SK-N-MC (cell line): ENCODE data around the gene PIGA.
"Not testable (repeated sequence)": the region's sequence is repeated elsewhere in the genome, so short reads cannot be mapped to it uniquely, and the experiment has no call there.

ENCODE experiments used
- DNase-seq: peaks from one replicate; pipeline ENCODE4 v3.0.0-alpha.2; 2011; ENCODE audit warnings: low read depth, low spot score
- H3K27ac ChIP-seq: fragments of 200-600 bp; sonication (generic); 2 replicates; pipeline ENCODE4 v1.5.1; 2016; ENCODE audit warnings: mixed run types
- H3K36me3 ChIP-seq: fragments of 200-600 bp; sonication (generic); 2 replicates; pipeline ENCODE4 v1.6.1; 2017; ENCODE audit warnings: antibody characterized with exemption, low read length, mixed read lengths; ENCODE audit not compliant: insufficient read depth
- H3K4me3 ChIP-seq: fragments of 200-600 bp; sonication (generic); 2 replicates; pipeline ENCODE4 v1.5.1; 2016
- H3K9ac ChIP-seq: fragments of 200-600 bp; sonication (generic); 2 replicates; pipeline ENCODE4 v1.8.0; 2017; ENCODE audit warnings: mixed run types, mixed read lengths; ENCODE audit not compliant: insufficient read length
- H3K9me3 ChIP-seq: fragments of 200-600 bp; sonication (generic); 2 replicates; pipeline ENCODE4 v1.6.1; 2017; ENCODE audit warnings: low read depth, mild to moderate bottlenecking, antibody characterized with exemption, low read length, moderate library complexity, mixed read lengths
- EZH2 ChIP-seq: fragments of 200-600 bp; sonication (generic); IDR thresholded peaks from one replicate; pipeline ENCODE4 v1.6.1; 2017; ENCODE audit warnings: antibody characterized with exemption
- FOXP2 ChIP-seq: optimal IDR thresholded peaks from 2 replicates; pipeline ENCODE3; 2011; ENCODE audit warnings: mild to moderate bottlenecking, moderate library complexity; ENCODE audit not compliant: insufficient read depth; ENCODE audit errors: extremely low read length, control extremely low read depth
- POLR2AphosphoS5 ChIP-seq: IDR thresholded peaks from 2 replicates; pipeline ENCODE4 v1.6.1; 2012; ENCODE audit warnings: mild to moderate bottlenecking, low read depth, low read length, borderline replicate concordance

PIGA gene

GRCh38 chrX:15292861-15293260 is 42.5 kb downstream of the PIGA start:
- Histone ChIP-seq H3K36me3 (no peaks in the 10 kb centered on the region), H3K9ac (no peak overlapping the region), H3K27ac (no peak overlapping the region), H3K9me3 (no peaks in the 10 kb centered on the region), H3K4me3 (no peak overlapping the region)
- DNase-seq = no peak
- TF ChIP-seq EZH2 (no peak), FOXP2 (no peak), POLR2AphosphoS5 (no peak)

- H3K27ac ChIP-seq = no peak overlapping the region
- no peak overlapping the region for H3K9ac ChIP-seq
- H3K9me3 ChIP-seq = no peaks in the 10 kb centered on the region
- DNase-seq = no peak
- no peak overlapping the region for H3K4me3 ChIP-seq
- TF ChIP-seq FOXP2 (no peak), EZH2 (no peak), POLR2AphosphoS5 (no peak)
- H3K36me3 ChIP-seq = no peaks in the 10 kb centered on the region
Observed at GRCh38 chrX:15277604-15278003, 57.7 kb downstream of the PIGA start.

DNA sequence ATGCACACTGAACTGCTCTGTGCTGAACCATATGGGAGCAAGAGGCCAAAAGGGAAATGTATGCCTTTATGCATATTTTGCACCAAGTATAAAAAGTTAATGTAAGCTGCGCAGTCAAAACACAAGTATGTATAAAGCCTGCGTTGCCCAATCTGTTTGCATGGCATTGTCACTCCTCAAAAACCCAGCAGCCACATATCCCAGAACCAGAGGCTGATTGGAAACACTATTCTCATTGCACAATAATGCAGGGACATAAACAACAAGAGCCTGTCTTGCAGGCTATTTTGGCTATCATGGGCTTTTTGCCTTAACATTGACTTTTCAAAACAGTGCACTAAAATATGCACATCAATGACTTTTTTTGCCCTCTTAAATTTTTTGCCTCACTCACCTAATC is 60.4 kb downstream of the PIGA start:
- Histone ChIP-seq H3K9ac (no peak overlapping the region), H3K27ac (no peak overlapping the region), H3K36me3 (no peaks in the 10 kb centered on the region), H3K4me3 (no peak overlapping the region), H3K9me3 (no peaks in the 10 kb centered on the region)
- no peak for DNase-seq
- TF ChIP-seq POLR2AphosphoS5 = no peak
- no peak for TF ChIP-seq EZH2
- TF ChIP-seq FOXP2 = no peak

DNA sequence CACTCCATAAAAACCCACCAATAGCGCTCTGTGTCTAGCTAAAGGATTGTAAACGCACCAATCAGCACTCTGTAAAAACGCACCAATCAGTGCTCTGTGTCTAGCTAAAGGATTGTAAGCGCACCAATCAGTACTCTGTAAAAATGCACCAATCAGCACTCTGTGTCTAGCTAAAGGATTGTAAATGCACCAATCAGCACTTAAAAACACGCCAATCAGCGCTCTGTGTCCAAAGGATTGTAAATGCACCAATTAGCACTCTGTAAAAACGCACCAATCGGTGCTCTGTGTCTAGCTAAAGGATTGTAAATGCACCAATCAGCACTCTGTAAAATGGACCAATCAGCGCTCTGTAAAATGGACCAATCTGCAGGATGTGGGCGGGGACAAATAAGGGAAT is 62.0 kb downstream of the PIGA start:
- not testable (repeated sequence) for H3K27ac ChIP-seq, H3K36me3 ChIP-seq, H3K4me3 ChIP-seq, DNase-seq, H3K9ac ChIP-seq, H3K9me3 ChIP-seq

DNA sequence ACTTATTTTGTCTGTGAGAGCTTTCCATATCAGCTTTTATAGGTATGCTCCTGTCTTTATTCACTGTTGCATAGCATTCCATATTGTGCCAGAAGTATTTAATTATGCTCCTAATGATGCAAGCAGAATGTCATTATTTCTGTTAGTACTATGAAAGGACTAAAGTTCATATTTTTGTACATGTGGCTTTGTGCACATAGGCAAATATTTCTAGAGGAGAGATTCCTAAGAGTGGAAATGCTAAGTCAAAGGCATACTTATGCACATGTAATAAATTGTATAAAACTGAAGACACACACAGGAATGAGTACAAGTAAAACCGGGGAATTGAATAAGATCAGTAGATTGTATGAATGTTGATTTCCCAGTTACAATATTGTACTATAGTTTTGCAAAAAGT is 63.6 kb downstream of the PIGA start:
- H3K9me3 ChIP-seq = no peaks in the 10 kb centered on the region
- no peaks in the 10 kb centered on the region for H3K36me3 ChIP-seq
- no peak for DNase-seq
- H3K4me3 ChIP-seq = no peak overlapping the region
- no peak overlapping the region for H3K27ac ChIP-seq
- TF ChIP-seq FOXP2 (no peak), EZH2 (no peak)
- no peak overlapping the region for H3K9ac ChIP-seq

- TF ChIP-seq FOXP2 (no peak), POLR2AphosphoS5 (no peak)
- H3K27ac ChIP-seq = no peak within 1 kb of the TSS
- H3K9ac ChIP-seq = no peak within 1 kb of the TSS
- H3K36me3 ChIP-seq = no peaks in the 10 kb centered on the region
- H3K9me3 ChIP-seq = no peaks in the 10 kb centered on the region
- no peak for DNase-seq
- no peak within 1 kb of the TSS for H3K4me3 ChIP-seq
Observed at GRCh38 chrX:15269618-15270521, 65.5 kb downstream of the PIGA start, which contains the start of gene ASB9. ASB9 (minus strand) TSS chrX:15270083; CDS start chrX:15269874, 209 bp downstream.
